Activated T-cell treated with anti-CD3 and anti-CD28 coated beads, Interleukin-2, amount 50 U/mL, for 4 hours (primary cell): ENCODE results near the gene ZNF579. TPM values are rescaled to one million over a fixed set of nuclear protein-coding genes. Genes with fewer than 3 reads are reported as not detected.

Source experiments
- ATAC-seq, 2 donors: fragments of 200-7000 bp; cut with Tn5 transposase; one replicate each; pipeline ENCODE4 v1.10.0; 2021
- DNase-seq: peaks from one replicate; pipeline ENCODE4 v3.0.0-alpha.2; 2020
- H3K27me3 Mint-ChIP-seq: one replicate; pipeline ENCODE4 v1.8.0; 2021; ENCODE audit warnings: low read depth, mixed read lengths
- H3K36me3 Mint-ChIP-seq: one replicate; pipeline ENCODE4 v1.8.0; 2022; ENCODE audit warnings: mixed read lengths; ENCODE audit not compliant: insufficient read depth
- H3K4me1 Mint-ChIP-seq: one replicate; pipeline ENCODE4 v1.8.0; 2021; ENCODE audit warnings: low read depth, mixed read lengths
- H3K4me3 Mint-ChIP-seq: one replicate; pipeline ENCODE4 v1.8.0; 2021; ENCODE audit warnings: mild to moderate bottlenecking, moderate library complexity, mixed read lengths
- H3K9me3 Mint-ChIP-seq: one replicate; pipeline ENCODE4 v1.8.0; 2021; ENCODE audit warnings: mixed read lengths
- total RNA-seq, 3 donors: library from RNA; stranded (reverse); gene quantifications; one replicate each; pipeline ENCODE4 v1.2.1, GENCODE V29; 2021

The ZNF579 gene, protein sequence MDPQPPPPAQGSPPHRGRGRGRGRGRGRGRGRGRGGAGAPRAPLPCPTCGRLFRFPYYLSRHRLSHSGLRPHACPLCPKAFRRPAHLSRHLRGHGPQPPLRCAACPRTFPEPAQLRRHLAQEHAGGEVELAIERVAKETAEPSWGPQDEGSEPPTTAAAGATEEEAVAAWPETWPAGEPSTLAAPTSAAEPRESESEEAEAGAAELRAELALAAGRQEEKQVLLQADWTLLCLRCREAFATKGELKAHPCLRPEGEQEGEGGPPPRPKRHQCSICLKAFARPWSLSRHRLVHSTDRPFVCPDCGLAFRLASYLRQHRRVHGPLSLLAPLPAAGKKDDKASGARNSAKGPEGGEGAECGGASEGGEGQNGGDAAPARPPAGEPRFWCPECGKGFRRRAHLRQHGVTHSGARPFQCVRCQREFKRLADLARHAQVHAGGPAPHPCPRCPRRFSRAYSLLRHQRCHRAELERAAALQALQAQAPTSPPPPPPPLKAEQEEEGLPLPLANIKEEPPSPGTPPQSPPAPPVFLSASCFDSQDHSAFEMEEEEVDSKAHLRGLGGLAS
- 10 to 100 TPM; 10.1 to 12.2 (median 11.0) TPM for total RNA-seq

DNA sequence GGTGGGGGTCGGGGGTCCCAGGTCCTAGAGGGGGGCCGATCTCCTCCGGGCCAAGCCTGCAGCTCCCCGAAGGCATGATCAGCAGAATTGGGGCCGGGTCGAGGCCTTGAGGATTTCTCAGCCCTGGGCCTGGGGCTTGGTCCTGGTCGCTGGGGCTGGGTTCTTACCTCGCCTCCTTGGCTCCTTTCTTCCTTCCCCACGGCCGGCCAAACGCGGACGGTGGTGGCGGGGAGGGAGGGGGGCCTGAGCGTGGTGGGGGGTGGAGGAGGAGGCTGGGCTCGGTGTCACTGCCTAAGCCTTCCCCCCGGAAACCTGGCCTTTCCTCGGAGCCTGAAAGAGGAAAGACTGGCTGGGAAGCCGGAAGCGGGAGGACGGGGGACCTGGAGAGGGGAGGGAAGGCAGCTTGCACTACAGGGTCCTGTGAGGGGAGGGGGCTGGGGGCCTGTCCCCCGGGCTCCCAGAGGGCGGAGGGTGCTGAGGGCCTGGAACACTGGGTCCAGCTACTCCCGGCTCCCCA lies at the start of gene ZNF579:
ZNF579 (minus strand) TSS at position 221 of the 517 bp plus-strand sequence. CDS start 1,209 bp downstream, outside the sequence.
- no peaks in the 10 kb centered on the region for H3K27me3 Mint-ChIP-seq
- peaks cover 27% of the 10 kb centered on the region for H3K4me1 Mint-ChIP-seq
- H3K4me3 Mint-ChIP-seq, result peak within 1 kb of the TSS; percentile 88
- H3K36me3 Mint-ChIP-seq, result peaks cover 14% of the 10 kb centered on the region
- no peaks in the 10 kb centered on the region for H3K9me3 Mint-ChIP-seq
- DNase-seq (peak; percentile 67), ATAC-seq (peak; percentile 76 to 78)

DNA sequence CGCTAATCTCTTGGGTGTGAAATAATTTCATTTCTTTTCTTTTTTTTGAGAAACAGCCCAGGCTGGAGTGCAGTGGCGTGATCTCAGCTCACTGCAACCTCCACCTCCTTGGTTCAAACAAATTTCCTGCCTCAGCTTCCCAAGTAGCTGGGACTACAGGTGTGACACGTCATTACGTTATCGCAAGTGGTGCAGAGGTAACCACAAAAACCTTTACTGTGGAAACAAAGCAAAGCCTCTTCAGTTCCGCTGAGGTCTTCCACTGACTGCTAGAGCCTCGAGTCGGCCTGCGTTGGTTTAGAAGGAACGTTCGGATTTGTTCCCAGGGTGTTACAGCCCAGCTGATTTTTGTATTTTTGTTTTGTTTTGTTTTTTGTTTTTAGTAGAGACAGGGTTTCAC lies 45.7 kb upstream of the ZNF579 start:
- ATAC-seq, result peak; percentile 61 to 66
- DNase-seq, result peak; percentile 38
- Mint-ChIP-seq H3K9me3 (no peaks in the 10 kb centered on the region), H3K4me3 (peak overlapping the region; percentile 68), H3K36me3 (no peaks in the 10 kb centered on the region), H3K27me3 (no peaks in the 10 kb centered on the region), H3K4me1 (peaks cover 36% of the 10 kb centered on the region)

DNA sequence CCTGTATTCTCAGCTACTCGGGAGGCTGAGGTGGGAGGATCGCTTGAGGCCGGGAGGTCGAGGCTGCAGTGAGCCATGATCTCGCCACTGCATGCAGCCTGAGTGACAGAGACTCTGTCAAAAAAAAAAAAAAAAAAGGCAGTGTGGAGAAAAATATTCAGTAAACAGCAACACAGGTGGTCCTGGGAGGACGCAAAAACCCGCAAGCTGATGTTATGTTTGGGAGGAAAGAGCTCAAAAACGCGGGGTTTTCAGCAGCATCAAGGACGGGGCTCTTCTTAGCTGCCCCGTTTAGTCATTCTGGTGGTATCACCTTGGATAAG lies 44.3 kb upstream of the ZNF579 start:
- peaks cover 4% of the 10 kb centered on the region for H3K36me3 Mint-ChIP-seq
- no peaks in the 10 kb centered on the region for H3K27me3 Mint-ChIP-seq
- DNase-seq, result no peak
- H3K9me3 Mint-ChIP-seq, result no peaks in the 10 kb centered on the region
- peak overlapping the region; percentile 87 for H3K4me3 Mint-ChIP-seq
- H3K4me1 Mint-ChIP-seq, result peaks cover 49% of the 10 kb centered on the region
- ATAC-seq, result no peak

DNA sequence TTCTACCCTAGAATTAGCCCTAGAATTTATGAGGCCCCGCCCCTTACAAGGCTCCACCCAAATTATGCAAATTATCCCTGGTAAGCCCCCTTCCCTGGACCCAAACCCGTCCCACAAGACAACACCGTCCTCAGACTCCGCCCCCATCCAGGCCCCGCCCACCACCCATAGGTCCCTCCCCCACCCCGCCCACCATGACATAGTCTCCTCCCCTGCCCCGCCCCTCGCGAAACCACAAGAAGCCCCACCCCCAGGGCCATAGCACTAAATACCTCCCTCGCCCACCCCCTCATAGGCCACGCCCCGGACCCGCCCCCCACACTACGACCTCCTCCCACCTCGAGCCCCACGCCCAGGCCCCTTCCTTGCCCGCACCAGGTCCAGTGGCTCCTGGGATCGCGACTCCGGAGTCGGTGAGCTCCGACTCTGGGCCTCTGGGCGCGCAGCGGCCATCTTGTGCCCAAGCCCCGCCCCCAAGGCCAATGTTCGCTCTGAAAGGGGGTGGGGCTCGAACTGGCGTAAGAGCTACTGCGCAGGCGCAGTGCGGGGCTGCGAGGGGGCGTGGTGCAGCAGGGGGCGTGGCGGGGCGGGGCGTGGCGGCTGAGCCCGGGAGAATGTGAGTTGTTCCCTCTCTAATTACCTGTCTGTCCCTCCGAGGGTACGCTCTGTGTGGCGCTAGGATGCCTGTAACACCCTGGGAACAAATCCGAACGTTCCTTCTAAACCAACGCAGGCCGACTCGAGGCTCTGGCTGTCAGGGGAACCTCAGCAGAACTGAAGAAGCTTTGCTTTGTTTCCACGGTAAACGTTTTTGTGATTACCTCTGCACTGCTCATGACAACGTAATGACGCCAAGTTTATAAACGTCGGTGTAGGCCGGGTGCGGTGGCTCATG lies 43.7 kb upstream of the ZNF579 start, which contains the start of gene ZNF784:
ZNF784 (minus strand) TSS at position 458 of the 895 bp plus-strand sequence; CDS start at position 453, 5 bp downstream.
- peak; percentile 80 to 81 for ATAC-seq
- H3K4me1 Mint-ChIP-seq, result peaks cover 51% of the 10 kb centered on the region
- no peaks in the 10 kb centered on the region for H3K9me3 Mint-ChIP-seq
- peaks cover 4% of the 10 kb centered on the region for H3K36me3 Mint-ChIP-seq
- H3K27me3 Mint-ChIP-seq, result no peaks in the 10 kb centered on the region
- DNase-seq, result peak; percentile 95
- peak within 1 kb of the TSS; percentile 87 for H3K4me3 Mint-ChIP-seq

DNA sequence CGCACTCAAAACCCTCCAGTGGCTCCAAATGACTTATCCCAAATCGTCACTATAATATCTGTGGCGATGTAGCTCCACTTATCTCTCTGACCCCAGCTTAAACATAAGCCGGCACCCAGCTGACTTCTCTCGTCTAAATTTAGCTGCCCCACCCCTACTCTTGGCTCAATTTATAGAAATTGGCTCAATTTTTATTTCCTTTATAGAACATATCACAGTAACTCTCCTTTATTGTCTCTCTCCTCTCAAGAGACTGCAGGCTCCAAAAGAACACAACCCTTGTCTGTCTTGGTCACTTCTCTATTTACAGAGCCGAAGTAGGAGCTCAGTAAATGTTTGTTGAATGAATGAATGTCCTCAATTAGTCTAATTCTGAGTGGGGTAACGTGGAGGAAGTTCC lies 42.9 kb upstream of the ZNF579 start:
- Mint-ChIP-seq H3K4me3 (peak overlapping the region; percentile 87), H3K36me3 (peaks cover 4% of the 10 kb centered on the region), H3K4me1 (peaks cover 52% of the 10 kb centered on the region), H3K27me3 (no peaks in the 10 kb centered on the region), H3K9me3 (no peaks in the 10 kb centered on the region)
- ATAC-seq (no peak), DNase-seq (no peak)

DNA sequence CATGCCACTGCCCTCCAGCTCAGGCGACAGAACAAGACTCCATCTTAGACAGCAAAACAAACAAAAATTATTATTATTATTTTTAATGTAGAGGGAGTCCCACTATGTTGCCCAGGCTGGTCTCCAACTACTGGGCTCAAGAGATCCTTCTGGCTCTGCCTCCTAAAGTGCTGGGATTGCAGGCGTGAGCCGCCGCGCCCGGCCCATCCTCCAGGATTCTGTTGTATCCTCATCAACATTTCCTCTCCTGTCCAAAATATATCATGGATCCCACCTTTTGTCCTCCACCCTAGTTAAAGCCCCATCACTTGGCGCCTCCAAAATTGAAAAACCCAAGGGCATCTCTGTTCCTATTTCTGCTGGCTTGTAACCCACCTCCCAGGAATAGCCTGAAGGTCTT lies 42.5 kb upstream of the ZNF579 start:
- Mint-ChIP-seq H3K36me3 (peaks cover 4% of the 10 kb centered on the region), H3K4me1 (peaks cover 53% of the 10 kb centered on the region), H3K4me3 (peak overlapping the region; percentile 19), H3K27me3 (no peaks in the 10 kb centered on the region), H3K9me3 (no peaks in the 10 kb centered on the region)
- ATAC-seq, result no peak
- DNase-seq, result no peak

DNA sequence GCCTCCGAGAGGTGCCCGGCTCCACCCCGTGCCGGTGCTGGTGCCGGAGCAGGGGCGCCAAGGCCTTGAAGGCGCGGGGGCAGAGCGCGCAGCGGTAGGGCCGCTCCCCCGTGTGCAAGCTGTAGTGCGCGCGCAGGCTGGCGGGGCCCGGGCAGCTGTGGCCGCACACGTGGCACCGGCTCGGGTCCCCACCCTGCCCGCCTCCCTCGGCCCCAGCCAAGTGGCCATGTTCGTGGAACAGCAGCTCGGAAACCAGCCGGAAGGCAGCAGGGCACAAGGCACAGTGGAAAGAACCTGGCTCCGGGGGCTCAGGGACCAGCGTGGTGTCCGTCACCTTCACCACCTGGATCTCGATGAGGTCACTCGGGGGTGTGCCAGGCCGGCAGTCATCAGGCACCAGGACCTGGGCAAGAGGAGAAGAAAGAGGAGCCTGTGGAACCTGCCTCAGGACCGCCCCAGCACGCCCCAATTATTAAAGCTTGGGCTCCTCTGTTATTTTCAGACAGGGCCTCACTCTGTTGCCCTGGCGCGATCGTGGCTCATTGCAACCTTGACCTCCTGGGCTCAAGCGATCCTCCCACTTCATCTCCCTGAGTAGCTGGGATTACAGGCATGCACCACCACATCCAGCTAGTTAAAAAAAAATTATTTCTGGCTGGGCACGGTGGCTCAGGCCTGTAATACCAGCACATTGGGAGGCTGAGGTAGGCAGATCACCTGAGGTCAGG lies 41.8 kb upstream of the ZNF579 start:
- Mint-ChIP-seq H3K4me1 (peaks cover 50% of the 10 kb centered on the region), H3K27me3 (no peaks in the 10 kb centered on the region), H3K9me3 (no peaks in the 10 kb centered on the region), H3K4me3 (no peak overlapping the region), H3K36me3 (peaks cover 7% of the 10 kb centered on the region)
- DNase-seq, result no peak
- ATAC-seq, result no peak

DNA sequence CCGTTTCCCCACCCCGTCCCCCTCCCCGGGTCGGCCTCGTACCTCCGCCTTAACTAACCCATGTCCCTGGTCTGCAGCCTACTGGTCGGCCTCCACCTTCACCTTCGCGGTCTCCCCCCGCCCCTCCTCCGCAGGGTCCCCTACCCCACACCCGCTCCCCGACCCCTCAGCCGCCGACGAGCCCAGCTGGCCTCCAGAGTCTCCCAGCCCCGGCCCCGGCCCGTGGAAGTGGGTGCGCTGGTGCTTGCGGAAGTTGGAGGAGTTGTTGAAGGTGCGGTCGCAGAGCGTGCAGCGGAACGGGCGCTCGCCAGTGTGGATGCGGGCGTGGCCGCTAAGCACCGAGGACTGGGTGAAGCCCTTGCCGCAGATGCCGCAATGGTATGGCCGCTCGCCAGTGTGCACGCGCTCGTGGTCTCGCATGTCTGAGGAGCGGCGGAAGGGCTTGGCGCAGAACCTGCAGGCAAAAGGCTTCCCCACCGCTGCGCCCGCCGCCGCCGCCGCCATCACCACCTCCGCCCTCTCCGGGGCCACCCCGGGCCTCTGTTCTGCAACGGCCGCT lies 41.1 kb upstream of the ZNF579 start:
- Mint-ChIP-seq H3K36me3 (peaks cover 11% of the 10 kb centered on the region), H3K4me3 (no peak overlapping the region), H3K27me3 (no peaks in the 10 kb centered on the region), H3K9me3 (no peaks in the 10 kb centered on the region), H3K4me1 (peaks cover 44% of the 10 kb centered on the region)
- no peak for DNase-seq
- no peak for ATAC-seq

DNA sequence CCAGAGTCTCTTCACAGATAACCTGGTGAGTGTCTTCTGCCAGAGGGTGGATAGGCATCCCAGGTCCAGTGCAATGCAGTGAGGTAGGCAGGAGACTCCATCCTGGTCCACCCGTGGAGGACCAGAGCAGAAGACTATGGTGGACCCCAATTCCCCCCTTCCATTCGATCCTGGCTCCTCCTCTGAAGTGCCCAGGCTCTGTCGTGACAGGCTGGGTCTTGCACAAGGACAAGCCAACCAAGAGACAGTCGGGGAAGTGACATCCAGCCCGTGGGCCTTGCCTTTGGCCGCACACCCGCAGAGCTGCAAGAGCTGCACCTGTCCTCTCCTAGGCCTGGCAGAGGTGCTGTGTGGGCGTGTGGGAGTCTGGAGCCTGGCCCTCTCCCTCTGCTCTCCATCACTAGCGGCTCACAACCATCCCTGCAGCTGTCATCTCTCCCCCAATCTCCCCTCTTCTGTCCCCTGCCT lies 40.6 kb upstream of the ZNF579 start:
- H3K27me3 Mint-ChIP-seq, result no peaks in the 10 kb centered on the region
- no peaks in the 10 kb centered on the region for H3K9me3 Mint-ChIP-seq
- DNase-seq, result no peak
- H3K36me3 Mint-ChIP-seq, result peaks cover 12% of the 10 kb centered on the region
- ATAC-seq, result no peak
- no peak overlapping the region for H3K4me3 Mint-ChIP-seq
- H3K4me1 Mint-ChIP-seq, result peaks cover 39% of the 10 kb centered on the region

DNA sequence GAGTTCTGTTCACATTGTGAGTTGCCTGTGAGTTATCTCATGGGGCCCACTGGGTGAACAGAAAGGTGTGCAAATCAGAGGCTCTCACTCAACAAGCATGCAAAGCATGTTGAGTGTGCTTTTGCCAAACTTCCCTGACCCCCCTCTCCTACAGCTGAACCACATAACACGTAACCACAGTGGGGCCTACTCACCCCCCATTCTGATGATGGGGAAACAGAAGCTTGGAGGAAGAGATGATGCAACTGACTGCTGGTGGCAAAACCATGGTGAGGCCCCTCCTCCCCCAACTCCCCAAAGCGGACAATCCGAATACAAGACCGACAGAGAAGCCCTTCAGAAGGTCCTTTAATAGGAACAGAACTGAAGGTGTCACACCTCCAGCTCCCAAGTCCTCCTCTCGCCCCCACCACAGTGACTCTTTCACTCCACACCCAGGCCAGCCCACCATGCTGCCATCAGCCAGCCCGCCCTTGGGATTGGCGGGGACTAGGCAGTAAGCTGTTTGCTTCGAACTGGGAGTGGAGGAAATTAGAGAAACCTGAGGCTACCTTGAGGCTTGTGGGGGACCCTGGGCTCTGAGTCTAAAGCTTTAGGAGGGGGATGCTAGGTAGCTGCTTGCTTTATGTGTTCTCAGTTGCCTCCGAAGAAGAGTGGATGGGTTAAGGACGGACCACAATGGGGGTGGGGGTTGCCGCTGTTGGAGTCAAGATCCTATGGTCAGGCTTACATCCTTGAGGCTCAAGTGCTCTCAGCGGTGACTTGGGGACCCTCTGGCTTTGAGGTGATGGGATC lies 40.0 kb upstream of the ZNF579 start:
- ATAC-seq (peak in 1 of 2 donors; percentile 4), DNase-seq (peak; percentile 34)
- H3K27me3 Mint-ChIP-seq, result no peaks in the 10 kb centered on the region
- H3K36me3 Mint-ChIP-seq, result peaks cover 12% of the 10 kb centered on the region
- no peaks in the 10 kb centered on the region for H3K9me3 Mint-ChIP-seq
- H3K4me3 Mint-ChIP-seq, result no peak overlapping the region
- H3K4me1 Mint-ChIP-seq, result peaks cover 35% of the 10 kb centered on the region

DNA sequence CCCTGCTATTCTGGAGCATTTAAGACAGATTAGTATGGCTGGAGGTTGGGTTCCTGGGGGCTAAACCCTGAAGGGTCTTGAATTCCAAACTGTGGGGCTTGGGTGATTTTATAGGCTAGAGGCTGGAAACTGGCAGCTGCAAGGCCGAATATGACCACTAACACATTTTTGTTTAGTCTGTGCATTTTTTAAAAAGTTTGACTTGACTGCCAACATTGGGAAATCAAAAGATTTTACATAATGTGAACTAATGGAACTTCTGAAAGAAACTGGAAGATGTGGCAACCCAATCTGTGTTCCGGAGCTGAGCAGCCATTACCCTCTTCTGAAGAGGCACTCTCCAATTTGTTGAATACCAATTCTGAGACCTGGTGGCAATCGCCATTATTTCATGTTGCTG lies 38.6 kb upstream of the ZNF579 start:
- ATAC-seq (no peak), DNase-seq (no peak)
- Mint-ChIP-seq H3K4me3 (no peak overlapping the region), H3K4me1 (peaks cover 26% of the 10 kb centered on the region), H3K27me3 (no peaks in the 10 kb centered on the region), H3K9me3 (no peaks in the 10 kb centered on the region), H3K36me3 (peaks cover 12% of the 10 kb centered on the region)

DNA sequence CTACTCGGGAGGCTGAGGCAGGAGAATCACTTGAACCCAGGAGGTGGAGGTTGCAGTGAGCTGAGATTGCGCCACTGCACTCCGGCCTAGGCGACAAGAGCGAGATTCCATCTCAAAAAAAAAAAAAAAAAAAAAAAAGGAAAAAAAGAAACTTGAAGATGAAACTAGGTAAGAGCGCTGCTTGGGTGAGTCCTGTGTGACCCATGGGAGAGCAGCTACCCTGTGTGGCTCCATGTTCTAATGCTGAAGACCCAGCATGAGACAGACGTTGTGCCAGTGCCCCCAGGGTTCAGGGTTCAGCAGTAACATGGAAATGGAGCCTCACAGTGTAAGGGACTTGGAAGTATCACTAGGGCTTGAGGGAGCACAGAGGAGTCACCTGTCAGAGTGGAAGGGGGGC lies 37.8 kb upstream of the ZNF579 start:
- DNase-seq (no peak), ATAC-seq (no peak)
- Mint-ChIP-seq H3K4me3 (no peak overlapping the region), H3K4me1 (peaks cover 20% of the 10 kb centered on the region), H3K36me3 (peaks cover 12% of the 10 kb centered on the region), H3K9me3 (no peaks in the 10 kb centered on the region), H3K27me3 (no peaks in the 10 kb centered on the region)

DNA sequence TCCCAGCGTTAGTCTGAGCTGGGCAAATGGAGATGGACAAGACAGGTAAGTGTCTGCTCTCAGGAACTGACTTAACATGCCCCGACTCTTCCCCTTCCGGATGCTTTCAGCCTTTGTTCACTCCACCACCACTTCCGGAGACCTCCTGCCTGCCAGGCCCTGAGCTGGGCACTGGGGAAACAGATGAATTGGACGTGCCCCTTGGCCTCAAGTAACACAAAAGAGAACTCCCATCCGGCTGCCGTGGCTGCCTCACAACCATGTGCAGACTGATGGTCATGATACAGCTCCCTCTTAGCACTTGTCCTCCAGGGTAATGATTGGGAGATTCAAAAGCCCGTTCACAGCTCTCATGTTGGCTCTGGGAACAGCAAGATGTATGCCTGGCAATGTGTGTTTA lies 36.8 kb upstream of the ZNF579 start:
- DNase-seq, result no peak

More for the DNA sequence above, 36.8 kb upstream of the ZNF579 start:
- no peak for ATAC-seq
- H3K27me3 Mint-ChIP-seq, result no peaks in the 10 kb centered on the region
- H3K4me3 Mint-ChIP-seq, result no peak overlapping the region
- H3K36me3 Mint-ChIP-seq, result peaks cover 12% of the 10 kb centered on the region
- H3K9me3 Mint-ChIP-seq, result no peaks in the 10 kb centered on the region
- H3K4me1 Mint-ChIP-seq, result peaks cover 17% of the 10 kb centered on the region
